HG02870 (cell line): ENCODE data around the gene KCNIP3.

Experiments
- ATAC-seq: cut with Tn5 transposase; IDR thresholded peaks from one replicate; pipeline ENCODE4 v1.9.1; 2021; ENCODE audit warnings: mild to moderate bottlenecking, moderate library complexity; ENCODE audit not compliant: unreplicated experiment

The KCNIP3 gene

DNA sequence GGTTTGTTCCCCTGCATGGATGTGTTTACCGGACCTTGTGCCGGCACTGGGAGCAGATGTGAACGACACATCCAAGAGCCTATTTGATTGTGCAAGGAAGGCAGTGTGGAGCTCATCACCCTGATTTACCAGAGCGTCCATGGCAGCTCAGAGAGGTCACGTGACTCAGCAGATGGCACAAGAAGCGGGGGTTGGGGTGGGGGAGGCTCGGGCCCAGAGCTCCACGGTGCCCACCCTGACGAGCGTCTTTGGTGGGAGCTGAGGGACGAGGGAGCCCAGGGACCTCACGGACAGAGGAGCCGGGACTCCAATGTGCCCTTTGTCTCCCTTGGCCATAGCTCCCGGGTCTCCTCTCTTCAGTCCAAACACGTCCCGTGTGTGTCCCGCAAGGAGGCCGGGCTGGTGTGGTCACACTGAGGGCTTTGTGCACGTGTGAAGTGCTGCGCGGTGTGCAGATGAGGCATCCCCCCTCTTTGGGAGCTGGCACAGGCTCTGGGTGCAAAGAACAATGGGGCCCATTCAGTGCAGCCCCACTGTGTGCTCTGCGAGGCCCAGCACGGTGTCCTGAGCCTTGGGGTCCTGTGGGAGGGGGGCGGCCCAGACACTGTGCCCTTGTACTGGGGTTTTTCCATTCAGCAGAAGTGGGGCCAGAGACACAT lies 15.5 kb downstream of the KCNIP3 start:
- no peak for ATAC-seq

DNA sequence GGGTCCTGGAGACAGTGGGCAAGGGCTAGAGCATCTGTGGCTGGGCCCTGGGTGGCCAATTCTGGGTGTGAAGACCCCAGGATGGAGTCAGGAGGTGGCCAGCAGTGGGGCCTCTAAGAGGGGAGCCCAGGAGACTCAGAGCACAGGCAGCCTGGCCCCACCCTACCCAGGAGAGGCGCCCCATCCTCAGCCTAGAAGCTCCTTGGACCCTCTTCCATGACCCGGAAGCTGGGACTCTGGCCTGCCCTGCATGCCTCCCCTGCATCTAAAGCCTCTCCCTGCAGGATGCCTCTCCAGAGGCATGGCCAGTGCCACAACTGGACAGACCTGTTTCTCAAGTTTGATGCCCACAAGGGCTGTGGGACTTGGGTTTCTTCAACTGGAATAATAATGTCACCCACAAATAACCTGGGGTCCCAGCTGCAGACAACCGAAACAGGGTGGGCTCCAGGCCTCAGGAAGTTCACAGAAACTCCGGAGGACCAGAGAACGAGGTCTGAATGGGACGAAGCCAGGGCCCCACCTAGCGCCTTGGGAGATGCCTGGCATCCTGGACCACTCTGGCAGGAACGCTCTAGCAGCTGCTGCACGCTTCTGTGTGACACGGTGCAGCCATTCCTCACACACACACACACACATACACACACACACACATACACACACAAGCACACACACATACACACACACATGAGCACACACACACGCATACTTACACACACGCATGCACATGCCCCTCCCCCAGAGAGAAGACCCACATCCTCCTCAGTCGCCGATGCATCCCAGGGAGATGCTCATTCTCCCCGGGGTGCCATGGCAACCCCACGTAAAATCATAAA lies 16.4 kb downstream of the KCNIP3 start:
- no peak for ATAC-seq

DNA sequence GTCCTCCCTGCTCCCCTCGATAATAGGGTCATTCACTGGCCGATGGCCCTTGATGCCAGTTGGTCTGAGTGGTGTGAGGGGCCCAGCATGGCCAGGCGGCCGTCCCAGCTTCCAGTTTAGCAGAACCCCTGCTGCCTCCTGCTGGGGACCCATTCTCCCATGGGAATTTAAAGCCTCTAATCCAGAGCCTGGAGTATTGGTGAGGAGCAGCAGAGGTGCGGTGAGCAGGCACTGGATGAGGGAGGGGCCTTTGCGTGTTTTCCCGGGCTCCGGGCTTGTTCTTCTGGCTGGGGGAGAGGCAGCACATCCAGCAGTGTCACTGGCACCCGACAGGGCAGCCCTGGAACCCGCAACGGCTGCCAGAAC lies 17.4 kb downstream of the KCNIP3 start:
- no peak for ATAC-seq

- ATAC-seq = no peak
These were observed 17.9 kb downstream of the KCNIP3 start for GRCh38 chr2:95314964-95315611.

DNA sequence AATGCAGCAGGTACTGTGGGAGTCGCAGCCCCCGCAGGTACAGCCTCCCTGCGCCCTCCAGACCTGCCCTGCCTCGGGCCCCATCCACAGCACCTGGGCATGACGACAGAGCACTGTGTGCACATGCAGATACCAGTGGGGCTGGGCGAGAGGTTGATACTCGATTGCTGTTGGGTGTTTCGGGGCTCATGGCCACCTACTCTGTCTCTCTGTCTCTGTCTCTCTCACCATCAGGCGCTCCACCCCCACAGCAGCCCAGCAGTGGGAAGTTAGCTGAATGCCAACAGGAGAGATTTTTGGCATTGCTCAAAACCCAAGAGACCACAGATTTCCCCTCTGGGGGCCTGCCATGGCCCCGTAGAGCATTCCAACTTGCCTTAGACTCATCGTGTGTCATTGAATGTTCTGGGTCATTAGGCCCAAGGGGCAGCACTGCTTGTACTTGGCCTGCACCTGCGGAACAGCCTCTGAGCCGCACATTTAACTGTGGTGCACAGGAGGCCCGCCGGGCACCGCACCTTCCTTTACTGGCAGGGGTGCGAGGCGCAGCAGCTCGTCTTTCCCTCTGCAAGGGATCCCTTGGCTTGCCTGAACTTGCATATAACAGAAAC lies 18.8 kb downstream of the KCNIP3 start:
- no peak for ATAC-seq

GRCh38 chr2:95316466-95317122 lies 19.4 kb downstream of the KCNIP3 start:
- no peak for ATAC-seq

GRCh38 chr2:95317123-95317500 lies 20.0 kb downstream of the KCNIP3 start:
- no peak for ATAC-seq

GRCh38 chr2:95317665-95318425 lies 20.7 kb downstream of the KCNIP3 start:
- ATAC-seq = no peak

GRCh38 chr2:95318431-95319220 lies 21.5 kb downstream of the KCNIP3 start:
- ATAC-seq = no peak

DNA sequence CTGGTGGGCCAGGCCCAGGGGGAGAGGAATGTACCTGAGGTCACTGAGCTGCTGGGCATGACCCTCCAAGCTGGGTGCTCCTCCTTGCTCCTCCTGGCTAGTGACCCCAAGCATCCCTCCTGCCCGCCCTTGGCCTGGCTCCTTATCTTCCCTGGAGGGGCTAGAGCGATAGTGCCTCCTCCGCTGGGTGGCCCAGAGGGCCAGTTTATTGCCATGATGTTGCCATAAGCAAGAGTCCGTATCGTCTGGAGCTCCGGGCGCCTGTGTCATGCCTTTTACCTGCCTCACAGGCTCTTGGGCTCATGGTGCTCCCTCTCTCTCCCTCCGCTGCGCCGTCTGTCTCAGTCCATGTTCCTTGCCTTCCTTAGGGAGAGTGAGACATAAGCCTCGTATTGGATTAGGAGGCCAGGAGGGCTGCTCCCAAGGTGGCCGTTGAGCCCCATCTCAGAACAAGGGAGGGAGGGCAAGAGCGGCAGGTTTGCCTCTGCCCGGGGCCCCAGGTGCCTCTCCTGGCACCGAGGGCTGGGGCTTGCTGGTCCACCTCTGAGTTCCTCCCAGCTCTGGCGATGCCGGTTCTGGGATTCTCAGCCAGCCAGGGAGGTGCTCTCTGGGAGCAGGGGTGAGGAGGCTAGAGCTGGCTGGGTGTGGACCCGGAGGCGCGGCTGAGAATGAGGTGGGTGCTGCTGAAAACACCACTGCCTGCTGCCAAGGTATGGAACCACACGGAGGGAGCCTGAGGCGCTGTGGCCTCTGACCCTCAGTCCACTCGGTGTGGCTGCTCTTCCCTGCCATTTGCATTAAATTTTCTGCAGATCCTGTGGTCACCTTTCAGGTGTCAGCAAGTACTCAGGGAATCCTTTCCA lies 22.6 kb downstream of the KCNIP3 start:
- no peak for ATAC-seq

DNA sequence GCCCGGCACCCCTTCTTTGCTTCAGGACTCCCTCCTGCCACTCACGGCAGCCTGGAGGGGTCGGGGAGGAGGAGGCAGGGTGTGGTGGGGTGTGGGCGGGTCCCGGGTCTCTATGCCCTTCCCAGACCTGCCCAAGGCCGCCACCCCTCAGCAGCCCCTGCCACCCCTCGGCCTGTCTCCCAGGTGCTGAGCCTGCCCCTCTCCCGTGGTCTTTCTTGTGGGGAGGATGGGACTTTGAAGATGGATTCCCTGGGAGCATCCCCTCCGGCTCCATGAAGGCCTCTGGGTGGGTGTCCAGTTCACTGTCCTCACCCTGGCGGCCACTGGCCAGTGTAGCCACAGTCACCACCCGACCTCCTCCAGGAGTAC lies 23.2 kb downstream of the KCNIP3 start:
- ATAC-seq = no peak

DNA sequence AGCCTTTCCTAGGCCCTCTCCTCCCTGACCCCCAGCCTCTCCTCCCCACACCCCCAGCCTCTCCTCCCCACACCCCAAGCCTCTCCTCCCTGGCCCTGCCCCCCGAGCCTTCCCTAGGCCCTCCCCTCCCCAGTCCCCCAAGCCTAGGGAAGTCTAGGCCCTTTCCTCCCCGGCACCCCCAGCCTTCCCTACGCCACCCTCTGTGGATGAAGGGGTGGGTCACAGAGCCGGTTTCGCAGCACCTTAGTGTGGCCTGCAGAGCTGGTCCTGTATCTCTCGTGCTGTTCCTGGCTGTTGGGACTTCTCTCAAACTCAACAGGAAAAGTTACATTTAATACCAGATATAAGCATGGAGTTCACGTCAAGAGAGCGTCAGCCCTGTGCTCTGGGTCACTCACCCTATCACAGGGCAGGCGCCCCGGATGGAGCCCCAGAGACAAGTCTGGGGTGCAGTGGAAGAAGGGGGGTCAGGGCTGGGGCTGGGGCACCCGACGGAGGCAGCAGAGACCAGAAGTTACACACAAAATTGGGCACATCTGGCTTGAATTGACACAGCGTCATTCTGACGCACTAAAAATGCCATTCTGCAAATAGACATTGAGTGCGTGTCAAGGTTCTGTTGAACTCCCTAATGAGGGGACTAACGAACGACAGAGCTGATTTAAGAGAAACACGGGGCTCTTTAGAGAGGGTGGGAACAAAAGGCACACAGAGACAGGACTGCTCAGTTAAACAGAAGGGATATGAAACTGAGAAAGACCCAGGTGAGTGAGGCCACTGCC lies 24.0 kb downstream of the KCNIP3 start:
- ATAC-seq = no peak

- no peak for ATAC-seq
These were observed 26.4 kb downstream of the KCNIP3 start for GRCh38 chr2:95323347-95324155.

DNA sequence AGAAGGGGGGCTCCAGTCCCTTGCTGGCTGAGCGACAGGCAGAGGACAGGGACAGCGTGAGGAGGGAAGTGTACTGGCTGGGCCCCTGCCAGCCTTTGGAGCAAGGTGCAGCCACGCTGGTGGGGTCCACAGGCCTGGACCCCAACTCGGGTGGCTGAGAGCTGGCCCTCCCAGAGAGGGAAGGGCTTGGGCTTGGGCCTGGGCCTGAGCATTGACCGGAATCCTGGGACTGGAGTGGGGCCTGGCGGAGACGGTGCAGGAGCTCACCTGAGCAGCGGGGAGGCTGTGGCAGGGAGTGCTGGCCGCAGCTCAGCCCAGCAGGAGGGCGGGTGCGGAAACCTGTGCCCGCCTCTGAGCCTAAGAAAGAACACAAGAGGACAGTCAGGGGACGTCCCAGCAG lies 27.9 kb downstream of the KCNIP3 start:
- ATAC-seq = no peak

DNA sequence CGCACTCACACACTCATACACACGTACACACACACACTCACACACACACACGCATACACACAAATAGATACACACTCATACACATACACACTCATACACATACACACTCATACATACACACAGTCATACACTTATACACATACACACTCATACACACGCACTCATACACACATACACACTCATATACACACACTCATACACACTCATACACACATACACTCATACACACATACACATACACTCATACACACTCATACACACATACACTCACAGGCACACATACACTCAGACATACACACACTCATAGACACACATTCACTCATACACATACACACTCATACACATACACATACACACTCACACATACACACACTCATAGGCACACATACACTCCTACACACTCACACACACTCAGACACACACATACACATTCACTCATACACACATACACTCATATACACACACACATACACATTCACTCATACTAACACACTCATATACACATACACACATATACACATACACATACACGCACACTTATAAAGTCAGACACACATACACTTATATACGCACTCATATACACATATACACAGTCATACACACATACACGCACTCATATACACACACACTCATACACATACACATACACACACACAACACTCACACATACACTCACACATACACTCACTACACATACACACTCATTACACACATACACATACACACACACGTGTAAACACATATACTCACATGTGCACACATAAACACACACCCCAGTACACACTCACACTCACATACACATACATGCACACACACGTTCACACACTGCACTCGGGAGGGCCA lies 28.7 kb downstream of the KCNIP3 start:
- no peak for ATAC-seq

- ATAC-seq = no peak
These were observed 29.4 kb downstream of the KCNIP3 start for GRCh38 chr2:95326433-95327140.
